GM21360 (cell line): Measurements from ENCODE around the gene GRK3.
"Not testable (repeated sequence)": the region's sequence is repeated elsewhere in the genome, so short reads cannot be mapped to it uniquely, and the experiment has no call there.

ENCODE experiments used
- ATAC-seq: cut with Tn5 transposase; IDR thresholded peaks from one replicate; pipeline ENCODE4 v1.9.1; 2021; ENCODE audit warnings: mild to moderate bottlenecking, moderate library complexity; ENCODE audit not compliant: unreplicated experiment

The GRK3 gene

GRCh38 chr22:25623851-25624250 lies 59.4 kb downstream of the GRK3 start:
- ATAC-seq = no peak

DNA sequence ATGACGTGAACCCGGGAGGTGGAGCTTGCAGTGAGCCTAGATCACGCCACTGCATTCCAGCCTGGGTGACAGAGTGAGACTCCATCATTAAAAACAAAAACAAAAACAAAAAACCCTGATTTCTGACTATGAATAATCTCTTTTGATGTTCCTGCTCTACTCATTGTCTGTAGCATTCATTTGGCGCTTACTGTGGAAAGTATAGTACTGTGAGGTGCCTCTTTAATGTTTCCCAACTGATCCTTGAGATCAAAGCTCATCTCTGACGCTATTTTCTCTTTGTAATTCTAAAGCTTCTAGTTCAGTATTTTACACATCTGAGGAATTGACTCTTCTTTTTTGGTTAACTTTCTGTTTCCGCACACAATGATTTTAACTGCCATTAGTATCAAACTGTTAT lies 60.0 kb downstream of the GRK3 start:
- ATAC-seq = no peak

DNA sequence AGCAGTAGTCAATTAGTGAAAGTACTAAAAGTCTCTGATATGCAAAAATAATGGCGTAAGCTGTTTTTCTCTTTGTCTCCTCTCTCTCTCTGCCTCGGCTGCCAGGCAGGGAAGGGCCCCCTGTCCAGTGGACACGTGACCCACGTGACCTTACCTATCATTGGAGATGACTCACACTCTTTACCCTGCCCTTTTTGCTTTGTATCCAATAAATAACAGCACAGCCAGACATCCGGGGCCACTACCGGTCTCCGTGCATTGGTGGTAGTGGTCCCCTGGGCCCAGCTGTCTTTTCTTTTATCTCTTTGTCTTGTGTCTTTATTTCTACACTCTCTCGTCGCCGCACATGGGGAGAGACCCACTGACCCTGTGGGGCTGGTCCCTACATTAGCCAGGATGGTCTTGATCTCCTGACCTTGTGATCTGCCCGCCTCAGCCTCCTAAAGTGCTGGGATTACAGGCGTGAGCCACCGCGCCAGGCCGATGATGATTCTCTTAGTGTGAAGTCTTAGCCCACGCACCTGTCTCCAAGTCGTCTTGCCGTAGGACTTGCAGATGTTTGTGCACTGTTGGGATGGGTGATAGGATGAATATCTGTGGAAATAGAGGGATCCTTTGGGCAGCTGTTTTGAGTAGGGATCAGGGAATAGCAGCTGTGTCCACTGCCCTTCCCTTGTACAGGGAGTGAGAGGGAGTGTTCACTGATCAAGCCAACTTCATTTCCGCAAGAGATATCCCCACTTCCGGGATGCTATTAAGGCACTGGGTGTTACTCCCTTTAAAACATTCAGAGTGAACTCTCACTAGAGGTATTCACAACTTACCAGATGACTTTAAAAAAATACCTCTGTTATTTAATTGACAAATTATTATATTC lies 61.5 kb downstream of the GRK3 start:
- not testable (repeated sequence) for ATAC-seq

GRCh38 chr22:25626624-25626990 lies 62.1 kb downstream of the GRK3 start:
- ATAC-seq = no peak

DNA sequence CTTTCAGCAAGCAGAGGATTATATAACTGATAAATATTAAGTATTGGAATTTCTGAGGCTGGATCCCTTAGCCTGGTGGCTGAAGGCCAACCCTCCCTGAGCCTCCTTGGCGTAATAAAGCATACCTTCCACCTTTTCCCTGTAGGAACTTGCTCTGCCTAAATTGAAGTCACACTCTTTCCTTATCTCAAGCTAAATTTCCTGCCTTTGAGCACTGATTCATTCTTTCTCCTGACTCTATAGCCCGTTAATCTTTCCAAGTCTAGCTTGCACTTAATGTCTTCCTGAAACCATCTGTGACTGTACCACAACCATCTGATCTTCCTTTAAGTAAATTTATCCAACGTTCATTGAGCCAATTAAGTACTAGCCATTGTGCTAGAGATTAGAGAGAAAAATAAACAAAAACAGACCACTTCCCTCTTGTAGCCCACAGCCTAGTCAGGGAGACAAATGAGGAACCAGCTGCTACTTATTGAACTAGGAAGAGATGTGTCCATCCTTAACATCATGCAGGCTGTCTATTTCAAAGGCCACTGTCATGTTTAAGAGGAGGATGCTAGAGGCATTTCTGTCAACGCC lies 62.9 kb downstream of the GRK3 start:
- no peak for ATAC-seq

GRCh38 chr22:25628494-25628893 lies 64.0 kb downstream of the GRK3 start:
- ATAC-seq = no peak

DNA sequence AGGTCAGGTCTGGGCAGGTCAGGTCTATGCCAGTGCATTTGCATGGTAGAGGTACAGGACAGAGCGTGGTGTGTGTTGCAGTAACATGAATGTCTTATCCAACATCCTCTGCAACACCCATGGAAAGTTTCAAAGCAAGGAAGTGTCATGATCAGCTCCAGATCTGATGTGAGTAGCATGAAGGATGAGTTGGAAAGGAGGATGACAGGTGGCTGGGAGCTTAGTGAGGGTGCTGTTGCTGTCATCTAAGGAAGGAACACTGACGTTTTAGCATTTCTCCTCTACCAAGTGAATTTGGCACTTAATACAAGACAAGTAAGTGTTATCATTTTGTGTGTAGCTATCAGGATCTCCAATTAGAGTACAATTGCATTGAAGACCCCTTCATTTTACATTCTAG lies 65.1 kb downstream of the GRK3 start:
- ATAC-seq = no peak

DNA sequence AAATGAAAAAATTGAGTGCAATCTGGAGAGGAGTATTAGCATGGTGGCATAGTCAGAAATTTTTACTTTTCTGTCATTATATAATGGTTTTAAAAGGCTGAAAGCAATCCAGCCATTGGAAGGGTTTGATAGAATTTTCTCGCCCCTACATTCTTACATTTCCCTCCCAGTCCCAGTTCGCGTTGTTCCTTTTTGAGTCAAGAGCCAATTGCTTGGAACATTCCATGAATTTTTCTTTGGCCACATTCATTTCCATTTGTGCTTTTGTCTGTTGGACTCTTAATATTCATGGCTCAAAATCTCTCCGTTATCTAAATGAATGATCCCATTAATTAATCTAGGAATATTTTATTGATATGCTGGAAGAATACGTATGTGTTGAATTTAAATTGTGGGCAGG lies 66.0 kb downstream of the GRK3 start:
- ATAC-seq = no peak

- no peak for ATAC-seq
These were observed 71.8 kb downstream of the GRK3 start for GRCh38 chr22:25636323-25636722.

DNA sequence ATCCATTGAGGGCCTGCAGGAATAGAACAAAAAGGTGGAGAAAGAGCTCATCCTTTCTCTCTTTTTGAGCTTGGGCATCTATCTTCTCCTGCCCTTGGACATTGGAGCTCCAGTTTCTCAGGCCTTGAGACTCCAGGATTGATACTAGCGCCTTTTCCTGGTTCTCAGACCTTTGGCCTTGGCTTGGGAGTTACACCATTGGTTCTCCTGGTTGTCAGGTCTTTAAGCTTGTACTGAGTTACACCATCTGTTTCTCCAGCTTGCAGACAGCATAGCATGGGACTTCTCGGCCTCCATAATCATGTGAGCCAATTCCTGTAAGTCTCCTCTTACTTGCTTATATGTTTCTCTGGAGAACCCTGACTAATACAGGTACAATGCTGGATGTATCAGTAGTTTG lies 72.6 kb downstream of the GRK3 start:
- no peak for ATAC-seq

DNA sequence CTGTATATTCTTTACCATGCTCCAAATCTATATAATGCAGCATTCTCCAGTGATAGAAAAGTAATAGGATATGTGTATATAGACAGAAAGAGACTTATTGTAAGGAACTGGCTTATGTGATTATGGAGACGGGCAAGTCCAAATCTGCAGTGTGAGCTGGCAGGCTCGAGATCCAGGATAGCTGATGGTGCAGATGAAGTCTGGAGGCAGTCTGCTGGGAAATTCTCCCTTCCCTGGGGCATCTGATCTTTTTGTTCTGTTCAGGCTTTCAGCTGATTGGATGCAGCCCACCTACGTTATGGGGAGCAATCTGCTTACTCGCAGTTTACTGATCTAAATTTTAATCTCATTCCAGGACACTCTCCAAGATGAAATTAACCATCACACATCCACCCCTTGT lies 73.2 kb downstream of the GRK3 start:
- ATAC-seq = no peak

GRCh38 chr22:25638638-25639037 lies 74.2 kb downstream of the GRK3 start:
- ATAC-seq = no peak

GRCh38 chr22:25641650-25642049 lies 77.2 kb downstream of the GRK3 start:
- no peak for ATAC-seq

DNA sequence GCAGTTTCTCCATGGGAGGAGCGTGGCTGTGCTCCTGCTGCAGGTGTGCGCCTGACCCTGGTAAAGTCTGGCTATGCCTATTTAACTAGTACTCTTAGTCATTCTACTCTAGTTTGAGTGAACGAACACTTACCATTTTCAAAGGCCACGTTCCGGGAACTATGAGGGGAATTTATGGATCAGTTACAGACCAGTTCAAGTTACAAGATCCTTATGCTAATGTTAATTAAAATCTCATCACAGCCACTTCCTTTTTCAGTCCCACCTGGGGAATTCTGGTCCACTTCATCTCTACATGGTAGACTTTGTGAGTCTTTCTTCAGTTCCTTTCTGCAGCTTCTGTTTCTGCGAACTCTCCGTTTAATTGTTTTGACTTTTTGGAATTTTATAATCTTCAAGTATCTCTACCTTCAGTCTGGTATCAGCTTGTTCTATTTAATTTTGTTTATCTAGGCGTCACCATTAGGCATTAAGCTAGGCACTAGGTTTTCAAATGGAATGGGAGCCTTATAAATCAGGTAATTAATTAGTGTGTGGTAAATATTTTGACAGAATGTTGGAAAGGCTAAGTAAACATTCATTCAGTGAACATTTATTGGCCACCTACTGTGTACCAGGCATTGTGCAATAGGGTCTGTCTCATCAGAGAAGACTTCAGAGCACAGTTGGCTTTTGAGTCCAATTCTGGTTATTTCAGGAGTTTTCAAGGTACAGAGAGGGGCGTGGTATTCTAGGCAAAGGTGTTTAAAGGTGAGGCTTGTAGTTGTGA lies 78.9 kb downstream of the GRK3 start:
- no peak for ATAC-seq

DNA sequence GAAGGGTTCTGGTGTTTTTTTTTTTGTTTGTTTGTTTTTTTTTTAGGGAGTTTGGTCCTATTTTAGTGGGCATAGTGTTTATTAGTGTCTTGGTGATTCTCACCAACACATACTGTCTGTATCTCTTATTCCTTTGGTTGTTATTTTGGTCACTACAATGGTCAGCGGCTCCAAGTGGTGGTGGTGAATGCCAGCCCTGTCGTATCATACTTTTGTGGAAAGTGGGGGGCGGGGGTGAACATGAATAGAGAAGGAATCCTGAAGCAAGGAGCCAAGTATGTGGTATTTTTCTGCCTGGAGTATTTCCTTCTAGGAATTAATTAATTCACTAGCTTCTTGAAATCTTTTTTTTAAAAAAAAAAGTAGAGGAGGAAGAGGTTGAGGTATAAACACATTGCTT lies 79.6 kb downstream of the GRK3 start:
- no peak for ATAC-seq

DNA sequence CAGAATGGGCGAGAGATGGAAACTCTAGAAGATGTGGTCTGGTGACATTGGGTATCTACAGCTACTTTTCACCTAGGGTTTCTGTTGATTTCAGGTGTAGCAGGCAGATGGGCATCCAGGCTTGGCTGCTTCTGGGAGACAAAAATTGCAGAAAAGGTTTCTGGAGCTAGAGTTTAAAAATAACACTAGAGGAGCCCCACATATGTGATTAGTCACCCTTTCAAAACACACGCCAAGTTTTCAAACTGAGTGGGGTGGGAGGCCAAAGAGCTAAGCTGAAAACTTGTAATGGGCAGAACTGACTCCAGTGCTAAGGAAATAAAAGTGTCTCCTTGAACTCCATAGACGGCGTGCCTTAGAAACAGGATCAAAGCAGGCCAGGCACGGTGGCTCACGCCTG lies 80.8 kb downstream of the GRK3 start:
- ATAC-seq = no peak

- ATAC-seq = no peak
These were observed 81.5 kb downstream of the GRK3 start for GRCh38 chr22:25645964-25646363.

DNA sequence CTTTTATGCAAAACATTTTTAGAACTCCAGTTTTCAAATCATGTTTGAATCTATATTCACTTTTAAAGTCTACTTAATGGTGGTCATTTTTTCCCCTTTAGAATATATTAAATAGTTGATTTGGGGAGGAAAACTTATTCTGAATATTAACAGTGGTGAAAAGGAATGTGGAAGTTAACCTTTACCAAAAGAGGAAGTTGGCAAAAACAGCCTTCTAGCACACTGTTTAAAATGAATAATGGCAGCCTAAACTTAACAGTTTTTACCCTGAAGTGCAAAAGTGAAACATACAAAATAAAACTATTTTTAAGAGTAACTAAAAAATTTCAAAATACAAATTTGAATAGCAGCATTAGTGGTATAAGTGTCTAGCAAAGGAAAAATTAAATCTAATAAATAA lies 86.4 kb downstream of the GRK3 start:
- no peak for ATAC-seq

DNA sequence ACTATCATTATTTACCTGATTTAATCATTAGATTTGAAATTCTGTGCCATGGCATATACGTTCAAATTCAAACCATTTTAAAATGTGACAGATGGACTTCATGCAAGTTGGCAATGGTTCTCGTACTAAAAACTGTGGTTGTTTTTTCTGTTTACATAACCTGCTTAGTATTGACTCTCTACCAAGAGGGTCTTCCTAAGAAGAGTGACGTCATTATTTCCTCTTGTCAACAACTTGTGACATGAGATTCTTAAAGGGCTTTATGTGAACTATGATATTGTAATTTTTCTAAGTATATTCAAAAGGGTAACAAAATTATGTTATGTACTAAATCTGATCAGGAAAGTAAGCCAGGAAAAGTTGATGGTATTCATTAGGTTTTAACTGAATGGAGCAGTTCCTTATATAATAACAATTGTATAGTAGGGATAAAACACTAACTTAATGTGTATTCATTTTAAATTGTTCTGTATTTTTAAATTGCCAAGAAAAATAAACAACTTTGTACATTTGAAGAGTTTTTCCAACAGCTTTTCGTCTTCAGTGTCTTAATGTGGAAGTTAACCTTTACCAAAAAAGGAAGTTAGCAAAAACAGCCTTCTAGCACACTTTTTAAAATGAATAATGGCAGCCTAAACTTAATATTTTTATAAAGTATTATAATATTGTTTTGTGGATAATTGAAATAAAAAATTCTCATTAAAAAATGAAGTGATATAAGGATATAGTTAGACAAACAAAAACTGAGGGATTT lies 87.0 kb downstream of the GRK3 start:
- ATAC-seq = no peak

DNA sequence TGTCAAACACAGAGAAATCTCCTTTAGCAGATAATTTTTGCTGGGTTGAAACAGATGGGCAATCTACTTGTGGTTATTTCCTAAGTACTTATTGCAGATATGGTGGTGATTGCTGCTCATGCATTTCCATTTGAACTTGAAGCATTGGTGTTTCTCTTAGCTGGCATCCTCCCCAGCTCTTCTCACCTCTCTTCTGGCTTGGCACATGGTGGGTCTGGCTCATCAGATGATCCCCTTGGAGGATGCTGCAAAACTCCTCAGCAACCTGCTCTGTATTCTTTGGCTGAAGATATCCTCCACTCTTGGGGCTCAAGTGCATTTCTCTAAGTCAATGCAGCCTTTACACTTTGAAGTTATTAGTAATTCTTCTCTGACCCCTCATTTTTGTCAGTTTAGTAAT lies 90.2 kb downstream of the GRK3 start:
- no peak for ATAC-seq

GRCh38 chr22:25655371-25655935 lies 91.0 kb downstream of the GRK3 start:
- ATAC-seq = no peak
